Measurements from ENCODE around the gene TSSK2.

GRCh38 chr22:19094393-19094997 lies 36.6 kb upstream of the TSSK2 start:
- TF ChIP-seq CTCF (IDR thresholded peaks at IDR 0.05; ENCODE audit: insufficient read depth, low read length, poor library complexity, severe bottlenecking) (no peak), EZH2phosphoT487 (conservative IDR thresholded peaks at IDR 0.05; ENCODE audit: low read length) (no peak)

All from SU-DHL-6 (cell line).